H1 (cell line): ENCODE data around the gene OR2H2. TPM values are rescaled to one million over a fixed set of nuclear protein-coding genes. Genes with fewer than 3 reads are reported as not detected.

Source experiments
- SAP30 ChIP-seq: fragments of 300-600 bp; sonication (generic); IDR thresholded peaks from 2 replicates; pipeline ENCODE4 v1.7.1; 2012; ENCODE audit warnings: low read length, moderate library complexity, mild to moderate bottlenecking, inconsistent platforms; ENCODE audit not compliant: insufficient read depth, insufficient replicate concordance
- polyA plus RNA-seq, 7 experiments: library from polyadenylated mRNA; depleted of rRNA in 3 of 7; stranded (reverse) in 5 of 7; unstranded in 2 of 7; fragments of >200 nt in 5 of 7; fragments of 200-250 nt in 2 of 7; gene quantifications; 1 replicate in 5 of 7; 2 replicates in 1 of 7; 4 replicates in 1 of 7; pipeline versions ENCODE4 v1.2.1 to v1.2.3, GENCODE V29; 2011 to 2013; ENCODE audit warnings: missing spikeins in 2 of 7, mixed read lengths in 2 of 7
- total RNA-seq: library from RNA; stranded (reverse); fragmentation: NEBNext Ultra II Directional; extraction: Animal tissue kit (Norgen Biotek cat#: 25700); gene quantifications from 2 replicates; pipeline ENCODE4 v1.2.1, GENCODE V29; 2021
- TF ChIP-seq, protein P1 (sequence below): IDR thresholded peaks from 2 replicates; pipeline ENCODE4 v1.6.1; 2011; ENCODE audit warnings: low read length, improper control_type of control experiment

OR2H2 gene
- total and polyA plus RNA-seq, 2 of the 8 experiments (the other 6 are each of a cell fraction or from before 2014, with no cell fraction given): not detected

DNA sequence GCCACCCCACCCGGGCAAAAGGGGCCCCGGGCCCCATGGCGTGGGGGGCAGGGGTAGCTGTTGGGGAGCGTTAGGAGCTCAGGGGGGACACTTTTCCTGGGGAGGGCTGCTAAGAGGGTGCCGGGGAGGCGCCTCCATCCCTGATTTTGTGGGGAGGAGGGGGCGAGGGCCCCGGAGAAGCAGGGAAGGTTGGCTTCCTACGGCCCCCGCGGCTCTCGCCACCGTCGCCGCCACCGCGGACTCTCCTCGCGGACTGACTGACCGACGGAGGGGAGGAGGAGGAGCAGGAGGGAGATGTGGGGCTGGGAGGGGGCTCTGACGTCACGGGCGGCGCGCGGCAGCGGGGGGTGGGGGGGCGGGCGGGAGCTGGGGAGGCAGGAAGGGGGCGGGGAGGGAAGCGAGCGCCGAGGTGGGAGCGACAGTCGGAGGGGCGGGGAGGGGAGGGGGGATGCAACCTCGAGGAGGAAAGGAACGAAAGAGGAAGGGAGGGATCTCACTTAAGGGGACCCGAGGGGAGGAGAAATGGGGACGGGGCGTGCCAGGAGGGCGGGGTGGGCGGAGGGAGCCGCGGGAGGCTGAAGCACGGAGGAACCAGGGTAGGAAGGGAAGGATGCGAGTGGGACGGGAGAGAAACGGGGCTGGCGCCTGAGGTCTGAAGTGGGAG lies 43.0 kb downstream of the OR2H2 start (continued):
- TF ChIP-seq, protein P1, sequence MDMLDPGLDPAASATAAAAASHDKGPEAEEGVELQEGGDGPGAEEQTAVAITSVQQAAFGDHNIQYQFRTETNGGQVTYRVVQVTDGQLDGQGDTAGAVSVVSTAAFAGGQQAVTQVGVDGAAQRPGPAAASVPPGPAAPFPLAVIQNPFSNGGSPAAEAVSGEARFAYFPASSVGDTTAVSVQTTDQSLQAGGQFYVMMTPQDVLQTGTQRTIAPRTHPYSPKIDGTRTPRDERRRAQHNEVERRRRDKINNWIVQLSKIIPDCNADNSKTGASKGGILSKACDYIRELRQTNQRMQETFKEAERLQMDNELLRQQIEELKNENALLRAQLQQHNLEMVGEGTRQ: no peak
- no peak for TF ChIP-seq SAP30
- TF ChIP-seq, all 59 proteins: peak for 12
